Upper lobe of left lung (tissue), 6 donors: ENCODE measurements around the gene MYOM3. TPM values are rescaled to one million over a fixed set of nuclear protein-coding genes. Genes with fewer than 3 reads are reported as not detected.

Source experiments
- ATAC-seq, 2 donors: fragments of 200-7000 bp; cut with Tn5 transposase; one replicate each; pipeline ENCODE4 v1.9.1; 2022; ENCODE audit warnings: mild to moderate bottlenecking in 2 of 2, moderate library complexity in 2 of 2; ENCODE audit not compliant: low FRiP score in 2 of 2
- DNase-seq, 2 donors: peaks; one replicate each; pipeline ENCODE4 v3.0.0-alpha.2; 2019 to 2020
- H3K27ac ChIP-seq, 4 donors: fragments of 200-600 bp; sonication (generic); one replicate each; pipeline ENCODE4 v1.5.1; 2016 to 2019
- H3K27me3 ChIP-seq, 4 donors: fragments of 200-600 bp; sonication (generic); one replicate each; pipeline ENCODE4 v1.5.1; 2017 to 2019
- H3K36me3 ChIP-seq, 4 donors: fragments of 200-600 bp; sonication (generic); one replicate each; pipeline ENCODE4 v1.5.1; 2016 to 2019
- H3K4me1 ChIP-seq, 4 donors: fragments of 200-600 bp; sonication (generic); one replicate each; pipeline ENCODE4 v1.5.1; 2018 to 2019
- H3K4me3 ChIP-seq, 4 donors: fragments of 200-600 bp; sonication (generic); one replicate each; pipeline ENCODE4 v1.5.1; 2017 to 2019; ENCODE audit warnings: mild to moderate bottlenecking in 2 of 4, moderate library complexity in 1 of 4
- H3K9me3 ChIP-seq, 4 donors: fragments of 200-600 bp; sonication (generic); one replicate each; pipeline ENCODE4 v1.5.1; 2018 to 2019
- CTCF ChIP-seq, 6 experiments: fragments of 450-650 bp in 4 of 6; fragments of 200-600 bp in 2 of 6; sonication (generic) in 2 of 6; IDR thresholded peaks; one replicate each; pipeline ENCODE4 v1.5.1; 2016 to 2019; ENCODE audit warnings: antibody characterized with exemption in 6 of 6
- EP300 ChIP-seq, 4 donors: sonication (generic); formaldehyde crosslinking; IDR thresholded peaks; one replicate each; pipeline ENCODE4 v1.5.1; 2017; ENCODE audit warnings: antibody characterized with exemption in 4 of 4, control low read depth in 2 of 4
- POLR2A ChIP-seq, 4 donors: fragments of 450-650 bp; IDR thresholded peaks; one replicate each; pipeline ENCODE4 v1.5.1; 2016 to 2017; ENCODE audit warnings: antibody characterized with exemption in 4 of 4, mild to moderate bottlenecking in 2 of 4
- POLR2AphosphoS5 ChIP-seq, 2 donors: sonication (generic); formaldehyde crosslinking; IDR thresholded peaks; one replicate each; pipeline ENCODE4 v1.5.1; 2017; ENCODE audit warnings: antibody characterized with exemption in 2 of 2
- whole genome bisulfite sequencing, 2 donors: methylation state at CpG; one replicate each; pipeline ENCODE4 v1.1.5; 2017 to 2018; 5-methylcytosine and 5-hydroxymethylcytosine counted together
- total RNA-seq, 6 donors: library from RNA; depleted of rRNA in 4 of 6; stranded (reverse); fragments of >200 nt in 4 of 6; gene quantifications; one replicate each; pipeline versions ENCODE4 v1.1.0 to v1.2.1, GENCODE V29; 2016 to 2021
- donor health status: DM: no; HTN: no; CAD: no; lungs with moderate emphysema.
- donor health status: DM: no; HTN: yes; CAD: no; lungs with severe emphysema.

The MYOM3 gene
- total RNA-seq, 6 donors from 2014 or later, result 0.11 to 0.20 (median 0.15) TPM; not detected in 3

- no peaks in the 10 kb centered on the region for H3K4me1 ChIP-seq
- DNase-seq (no peak), ATAC-seq (no peak)
- no peak overlapping the region for H3K4me3 ChIP-seq
- WGBS, 2 donors, result 78 to 85% methylated on average over 5 to 6 of the region's 6 CpGs
- no peaks in the 10 kb centered on the region for H3K27me3 ChIP-seq
- TF ChIP-seq EP300 (IDR thresholded peaks at IDR 0.05) (no peak), POLR2A (IDR thresholded peaks at IDR 0.05) (no peak), CTCF (IDR thresholded peaks at IDR 0.05) (no peak), POLR2AphosphoS5 (IDR thresholded peaks at IDR 0.05) (no peak)
- no peaks in the 10 kb centered on the region for H3K9me3 ChIP-seq
- no peaks in the 10 kb centered on the region for H3K36me3 ChIP-seq
- no peak overlapping the region for H3K27ac ChIP-seq
Observed at GRCh38 chr1:24081190-24081589, 30.7 kb downstream of the MYOM3 start.

- ATAC-seq (no peak), DNase-seq (no peak)
- Histone ChIP-seq H3K27me3 (no peaks in the 10 kb centered on the region), H3K36me3 (no peaks in the 10 kb centered on the region), H3K9me3 (no peaks in the 10 kb centered on the region), H3K4me1 (no peaks in the 10 kb centered on the region), H3K4me3 (no peak overlapping the region), H3K27ac (no peak overlapping the region)
- TF ChIP-seq CTCF (IDR thresholded peaks at IDR 0.05) (no peak), POLR2A (IDR thresholded peaks at IDR 0.05) (no peak), EP300 (IDR thresholded peaks at IDR 0.05) (no peak), POLR2AphosphoS5 (IDR thresholded peaks at IDR 0.05) (no peak)
- WGBS, 2 donors, result 69 to 72% methylated on average over 8 to 10 of the region's 10 CpGs
Observed at GRCh38 chr1:24080131-24080530, 31.8 kb downstream of the MYOM3 start.

GRCh38 chr1:24077278-24077978 lies 34.5 kb downstream of the MYOM3 start:
- no peaks in the 10 kb centered on the region for H3K9me3 ChIP-seq
- no peaks in the 10 kb centered on the region for H3K4me1 ChIP-seq
- WGBS, 2 donors, result 86 to 89% methylated on average over 16 of the region's 16 CpGs
- H3K4me3 ChIP-seq, result no peak overlapping the region
- ATAC-seq (no peak), DNase-seq (no peak)
- TF ChIP-seq POLR2A (IDR thresholded peaks at IDR 0.05) (no peak), EP300 (IDR thresholded peaks at IDR 0.05) (no peak), CTCF (IDR thresholded peaks at IDR 0.05) (no peak), POLR2AphosphoS5 (IDR thresholded peaks at IDR 0.05) (no peak)
- no peaks in the 10 kb centered on the region for H3K36me3 ChIP-seq
- no peaks in the 10 kb centered on the region for H3K27me3 ChIP-seq
- no peak overlapping the region for H3K27ac ChIP-seq

- H3K27ac ChIP-seq, result no peak overlapping the region
- H3K4me1 ChIP-seq, result peaks cover 0 to 3% (median under 1%) of the 10 kb centered on the region in 4 donors
- H3K4me3 ChIP-seq, result no peak overlapping the region
- no peaks in the 10 kb centered on the region for H3K27me3 ChIP-seq
- TF ChIP-seq CTCF (IDR thresholded peaks at IDR 0.05), result no peak
- no peak for TF ChIP-seq EP300 (IDR thresholded peaks at IDR 0.05)
- no peak for TF ChIP-seq POLR2AphosphoS5 (IDR thresholded peaks at IDR 0.05)
- TF ChIP-seq POLR2A (IDR thresholded peaks at IDR 0.05), result no peak
- DNase-seq, result no peak
- 92 to 96% methylated on average over 3 to 8 of the region's 8 CpGs for WGBS, 2 donors
- no peaks in the 10 kb centered on the region for H3K9me3 ChIP-seq
- no peaks in the 10 kb centered on the region for H3K36me3 ChIP-seq
- ATAC-seq, result no peak
Observed at GRCh38 chr1:24075946-24076345, 36.0 kb downstream of the MYOM3 start.

- no peaks in the 10 kb centered on the region for H3K36me3 ChIP-seq
- no peak for TF ChIP-seq POLR2AphosphoS5 (IDR thresholded peaks at IDR 0.05)
- no peak for TF ChIP-seq POLR2A (IDR thresholded peaks at IDR 0.05)
- no peak for TF ChIP-seq CTCF (IDR thresholded peaks at IDR 0.05)
- TF ChIP-seq EP300 (IDR thresholded peaks at IDR 0.05), result no peak
- no peak overlapping the region for H3K27ac ChIP-seq
- no peak for DNase-seq
- no peaks in the 10 kb centered on the region for H3K27me3 ChIP-seq
- ATAC-seq, result no peak
- peaks cover 0 to 7% (median 2%) of the 10 kb centered on the region in 4 donors for H3K4me1 ChIP-seq
- no peaks in the 10 kb centered on the region for H3K9me3 ChIP-seq
- H3K4me3 ChIP-seq, result no peak overlapping the region
- 82 to 85% methylated on average over 4 of the region's 4 CpGs for WGBS, 2 donors
Observed at GRCh38 chr1:24075590-24075854, 36.4 kb downstream of the MYOM3 start.
